ENCODE results near the gene PAXX. TPM values are rescaled to one million over a fixed set of nuclear protein-coding genes. Genes with fewer than 3 reads are reported as not detected.

Gene PAXX
- total RNA-seq, 1 donor from 2014 or later: 10.0 TPM

DNA sequence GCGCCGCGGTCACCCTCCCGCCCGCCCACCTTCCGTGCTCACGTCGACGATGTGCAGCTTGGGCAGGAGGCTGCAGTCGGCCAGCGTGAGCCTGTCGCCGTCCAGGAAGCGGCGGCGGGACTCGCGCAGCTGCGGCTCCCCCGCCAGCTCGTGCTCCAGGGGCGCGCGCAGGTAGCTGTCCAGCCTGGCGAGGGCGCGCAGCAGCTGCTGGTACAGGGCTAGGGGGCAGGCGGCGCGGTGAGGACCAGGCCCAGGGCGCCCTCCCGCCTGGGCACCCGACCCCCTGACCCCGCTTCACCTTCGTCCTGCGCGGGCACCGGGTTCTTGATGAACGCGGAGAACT is 2.6 kb downstream of the PAXX start:
- Histone ChIP-seq H3K27me3 (ENCODE audit: control insufficient read depth, insufficient read depth, low read length) (no peaks in the 10 kb centered on the region), H3K4me3 (ENCODE audit: low read depth, low read length) (no peak overlapping the region), H3K36me3 (ENCODE audit: control insufficient read depth, insufficient read depth, low read length) (peaks cover 2% of the 10 kb centered on the region)
- FAIRE-seq (no peak), DNase-seq (ENCODE audit: low read depth) (no peak)
- TF ChIP-seq, protein P1, sequence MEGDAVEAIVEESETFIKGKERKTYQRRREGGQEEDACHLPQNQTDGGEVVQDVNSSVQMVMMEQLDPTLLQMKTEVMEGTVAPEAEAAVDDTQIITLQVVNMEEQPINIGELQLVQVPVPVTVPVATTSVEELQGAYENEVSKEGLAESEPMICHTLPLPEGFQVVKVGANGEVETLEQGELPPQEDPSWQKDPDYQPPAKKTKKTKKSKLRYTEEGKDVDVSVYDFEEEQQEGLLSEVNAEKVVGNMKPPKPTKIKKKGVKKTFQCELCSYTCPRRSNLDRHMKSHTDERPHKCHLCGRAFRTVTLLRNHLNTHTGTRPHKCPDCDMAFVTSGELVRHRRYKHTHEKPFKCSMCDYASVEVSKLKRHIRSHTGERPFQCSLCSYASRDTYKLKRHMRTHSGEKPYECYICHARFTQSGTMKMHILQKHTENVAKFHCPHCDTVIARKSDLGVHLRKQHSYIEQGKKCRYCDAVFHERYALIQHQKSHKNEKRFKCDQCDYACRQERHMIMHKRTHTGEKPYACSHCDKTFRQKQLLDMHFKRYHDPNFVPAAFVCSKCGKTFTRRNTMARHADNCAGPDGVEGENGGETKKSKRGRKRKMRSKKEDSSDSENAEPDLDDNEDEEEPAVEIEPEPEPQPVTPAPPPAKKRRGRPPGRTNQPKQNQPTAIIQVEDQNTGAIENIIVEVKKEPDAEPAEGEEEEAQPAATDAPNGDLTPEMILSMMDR (IDR thresholded peaks at IDR 0.05; ENCODE audit: insufficient read depth, low read length, severe bottlenecking): no peak

DNA sequence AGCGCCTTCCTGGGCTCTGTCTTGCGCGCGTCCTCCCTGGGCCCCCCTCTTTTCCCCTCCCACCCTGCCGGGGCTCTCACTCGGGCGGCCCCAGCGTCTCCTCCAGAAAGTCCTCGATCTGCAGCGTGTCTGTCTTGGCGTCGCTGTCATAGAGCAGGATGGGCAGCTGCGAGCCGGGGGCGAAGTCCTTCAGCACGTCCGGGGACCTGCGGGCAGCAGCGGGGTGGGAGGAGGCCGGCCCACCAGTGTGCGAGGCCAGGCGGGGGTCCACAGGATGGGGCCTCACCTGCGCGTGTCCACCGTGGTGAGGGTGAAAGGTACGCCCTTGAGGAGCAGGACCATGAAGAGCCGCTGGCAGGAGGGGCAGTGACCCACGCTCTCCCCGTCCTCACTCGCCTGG is 3.1 kb downstream of the PAXX start:
- DNase-seq (ENCODE audit: low read depth) (no peak), FAIRE-seq (no peak)
- Histone ChIP-seq H3K36me3 (ENCODE audit: control insufficient read depth, insufficient read depth, low read length) (peaks cover 2% of the 10 kb centered on the region), H3K27me3 (ENCODE audit: control insufficient read depth, insufficient read depth, low read length) (no peaks in the 10 kb centered on the region), H3K4me3 (ENCODE audit: low read depth, low read length) (no peak overlapping the region)
- TF ChIP-seq, protein P1 (IDR thresholded peaks at IDR 0.05; ENCODE audit: insufficient read depth, low read length, severe bottlenecking): no peak

DNA sequence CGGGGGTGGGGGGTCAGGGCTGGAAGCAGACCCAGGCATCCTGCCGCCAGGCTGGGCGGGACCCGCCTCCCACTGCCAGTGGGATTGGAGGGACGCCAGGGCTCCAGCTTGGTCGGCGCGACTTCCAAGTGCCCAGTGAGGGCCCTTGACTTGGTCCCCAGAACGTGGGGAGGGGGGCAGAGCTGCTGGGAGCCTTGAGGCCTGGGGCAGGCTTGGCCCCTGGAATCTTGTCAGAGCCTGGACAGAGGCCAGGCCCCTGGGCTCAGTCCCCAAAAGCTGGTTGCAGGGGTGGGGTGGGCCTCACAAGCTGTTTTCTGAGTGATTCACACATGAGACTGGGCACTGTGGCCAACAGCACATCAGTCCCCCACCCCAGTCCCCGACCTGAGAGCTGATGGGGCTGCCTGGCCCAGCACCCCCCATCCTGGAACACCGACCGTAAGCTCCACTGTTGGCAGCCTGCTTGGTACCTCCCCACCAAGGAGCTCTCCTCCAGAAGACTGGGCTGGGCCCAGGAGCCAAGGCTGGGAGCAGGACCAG is 3.6 kb downstream of the PAXX start:
- peaks cover 2% of the 10 kb centered on the region for H3K36me3 ChIP-seq (ENCODE audit: control insufficient read depth, insufficient read depth, low read length)
- TF ChIP-seq, protein P1 (IDR thresholded peaks at IDR 0.05; ENCODE audit: insufficient read depth, low read length, severe bottlenecking): no peak
- no peaks in the 10 kb centered on the region for H3K27me3 ChIP-seq (ENCODE audit: control insufficient read depth, insufficient read depth, low read length)
- DNase-seq (ENCODE audit: low read depth) (no peak), FAIRE-seq (no peak)
- peak overlapping the region; percentile 28 for H3K4me3 ChIP-seq (ENCODE audit: low read depth, low read length)

DNA sequence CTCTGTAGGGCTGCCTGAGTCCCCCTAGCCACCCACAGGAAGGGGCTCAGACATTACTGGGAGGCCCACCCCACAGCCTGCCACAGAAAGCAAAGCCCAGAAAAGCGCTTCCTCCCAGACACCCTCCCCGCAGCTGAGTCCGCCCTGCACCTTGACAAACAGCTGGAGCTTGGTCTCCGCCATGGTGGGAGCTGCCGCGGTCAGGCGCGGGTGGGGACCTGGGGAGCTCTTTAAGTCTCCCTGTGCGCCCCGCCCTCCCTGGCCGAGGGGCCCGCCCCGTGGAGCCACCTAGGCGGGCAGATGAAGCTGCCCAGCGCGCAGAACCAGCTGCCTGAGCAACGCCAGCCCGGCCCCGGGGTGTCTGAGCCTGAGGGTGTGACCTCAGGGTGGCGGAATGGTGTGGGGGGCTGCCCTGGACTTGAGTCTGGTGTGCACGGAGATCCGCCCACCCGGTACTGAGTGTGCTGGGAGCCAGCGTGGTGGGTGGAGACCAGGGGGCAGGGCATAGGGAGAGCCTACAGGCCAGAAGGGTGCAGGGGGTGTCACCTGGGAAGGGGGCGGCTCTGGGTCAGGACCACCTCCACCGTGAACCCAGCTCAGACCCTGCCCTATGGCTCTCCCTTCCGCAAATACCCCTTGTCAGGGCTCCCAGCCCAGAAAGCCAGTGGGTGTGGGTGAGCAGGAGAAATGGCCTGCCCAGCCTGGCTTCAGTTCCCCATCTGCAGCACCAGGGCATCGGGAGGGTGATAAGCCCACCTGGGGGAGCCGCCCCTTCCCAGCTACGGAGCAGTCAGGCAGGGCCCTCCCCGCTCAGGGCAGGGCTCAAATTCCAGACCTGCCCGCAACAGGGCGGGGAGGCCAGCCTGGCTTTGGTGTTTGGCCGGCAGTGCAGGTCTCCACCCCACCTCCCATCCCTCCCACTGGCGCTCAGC is 4.4 kb downstream of the PAXX start, which contains the start of gene CLIC3:
Gene CLIC3 (minus strand): TSS at position 208 of the 932 bp plus-strand sequence. CDS start 25 bp downstream, at position 183.
- TF ChIP-seq, protein P1 (IDR thresholded peaks at IDR 0.05; ENCODE audit: insufficient read depth, low read length, severe bottlenecking): no peak
- peak within 1 kb of the TSS; percentile 28 for H3K4me3 ChIP-seq (ENCODE audit: low read depth, low read length)
- no peaks in the 10 kb centered on the region for H3K27me3 ChIP-seq (ENCODE audit: control insufficient read depth, insufficient read depth, low read length)
- peaks cover 2% of the 10 kb centered on the region for H3K36me3 ChIP-seq (ENCODE audit: control insufficient read depth, insufficient read depth, low read length)
- FAIRE-seq: no peak
- peak; percentile 16 for DNase-seq (ENCODE audit: low read depth)

DNA sequence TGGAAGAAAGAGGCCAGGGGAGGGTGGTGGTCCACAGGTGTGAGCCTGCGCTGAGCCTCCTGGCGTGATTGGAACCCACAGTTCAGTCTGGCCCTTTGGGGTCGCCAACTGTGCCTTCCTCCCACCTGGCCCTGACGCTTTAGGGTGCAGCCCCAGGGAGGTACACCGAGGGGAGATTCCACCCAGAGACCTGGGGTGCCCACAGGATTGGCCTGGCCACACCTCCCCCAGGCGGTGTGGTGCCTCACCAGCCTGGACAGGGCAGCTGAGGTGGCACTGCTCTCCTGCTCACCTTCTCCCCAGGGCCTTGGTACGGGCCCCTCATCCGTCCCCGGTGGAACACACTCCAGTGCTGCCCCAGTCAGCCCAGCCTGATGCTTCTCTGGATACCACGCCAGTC is 5.1 kb downstream of the PAXX start:
- H3K27me3 ChIP-seq (ENCODE audit: control insufficient read depth, insufficient read depth, low read length): no peaks in the 10 kb centered on the region
- TF ChIP-seq, protein P1 (IDR thresholded peaks at IDR 0.05; ENCODE audit: insufficient read depth, low read length, severe bottlenecking): no peak
- no peak for DNase-seq (ENCODE audit: low read depth)
- peaks cover 2% of the 10 kb centered on the region for H3K36me3 ChIP-seq (ENCODE audit: control insufficient read depth, insufficient read depth, low read length)
- no peak overlapping the region for H3K4me3 ChIP-seq (ENCODE audit: low read depth, low read length)
- no peak for FAIRE-seq

All from bronchial epithelial cell (primary cell).